B cell (primary cell): ENCODE measurements around the gene CC2D2A.

Experiments used
- EZH2 ChIP-seq: IDR thresholded peaks from 2 replicates; pipeline ENCODE4 v1.6.1; 2012; ENCODE audit warnings: borderline replicate concordance, low read depth, mild to moderate bottlenecking, moderate library complexity, low read length; ENCODE audit not compliant: insufficient read depth, poor library complexity, severe bottlenecking
- TF ChIP-seq, protein P1 (sequence below): fragments of 200-600 bp; IDR thresholded peaks from one replicate; pipeline ENCODE4 v1.8.0; 2022; ENCODE audit warnings: antibody characterized with exemption, mild to moderate bottlenecking

DNA sequence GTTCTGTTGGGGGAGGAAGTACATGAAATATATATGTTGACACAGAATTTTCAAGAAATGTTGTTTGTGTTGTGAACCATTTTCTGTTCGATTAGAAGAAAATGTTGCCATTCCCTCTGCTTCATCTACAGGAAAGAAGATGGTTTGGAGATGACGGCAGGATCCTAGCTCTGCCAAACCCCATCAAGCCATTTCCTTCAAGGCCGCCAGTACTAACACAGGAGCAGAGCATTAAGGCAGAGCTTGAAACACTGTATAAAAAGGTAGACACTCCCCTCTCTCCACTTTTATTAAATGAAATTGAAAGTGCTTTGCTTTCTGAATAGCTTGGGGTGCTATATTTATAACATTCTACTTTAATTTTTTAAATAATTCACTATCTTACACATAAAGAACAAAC, 46.8 kb downstream of the CC2D2A start:
- TF ChIP-seq, protein P1, sequence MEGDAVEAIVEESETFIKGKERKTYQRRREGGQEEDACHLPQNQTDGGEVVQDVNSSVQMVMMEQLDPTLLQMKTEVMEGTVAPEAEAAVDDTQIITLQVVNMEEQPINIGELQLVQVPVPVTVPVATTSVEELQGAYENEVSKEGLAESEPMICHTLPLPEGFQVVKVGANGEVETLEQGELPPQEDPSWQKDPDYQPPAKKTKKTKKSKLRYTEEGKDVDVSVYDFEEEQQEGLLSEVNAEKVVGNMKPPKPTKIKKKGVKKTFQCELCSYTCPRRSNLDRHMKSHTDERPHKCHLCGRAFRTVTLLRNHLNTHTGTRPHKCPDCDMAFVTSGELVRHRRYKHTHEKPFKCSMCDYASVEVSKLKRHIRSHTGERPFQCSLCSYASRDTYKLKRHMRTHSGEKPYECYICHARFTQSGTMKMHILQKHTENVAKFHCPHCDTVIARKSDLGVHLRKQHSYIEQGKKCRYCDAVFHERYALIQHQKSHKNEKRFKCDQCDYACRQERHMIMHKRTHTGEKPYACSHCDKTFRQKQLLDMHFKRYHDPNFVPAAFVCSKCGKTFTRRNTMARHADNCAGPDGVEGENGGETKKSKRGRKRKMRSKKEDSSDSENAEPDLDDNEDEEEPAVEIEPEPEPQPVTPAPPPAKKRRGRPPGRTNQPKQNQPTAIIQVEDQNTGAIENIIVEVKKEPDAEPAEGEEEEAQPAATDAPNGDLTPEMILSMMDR, result no peak
- no peak for TF ChIP-seq EZH2
